Left lung (tissue), 14 donors: ENCODE data around the gene POFUT1. TPM values are rescaled to one million over a fixed set of nuclear protein-coding genes. Genes with fewer than 3 reads are reported as not detected.

ENCODE experiments used
- ATAC-seq: fragments of 200-7000 bp; cut with Tn5 transposase; one replicate; pipeline ENCODE4 v1.9.1; 2020; ENCODE audit warnings: moderate library complexity
- DNase-seq, 4 donors: peaks; one replicate each; pipeline ENCODE4 v3.0.0-alpha.2; 2013 to 2020
- H3K27ac ChIP-seq, 2 donors: fragments of 200-600 bp; sonication (generic) in 1 of 2; one replicate each; pipeline versions ENCODE4 v1.5.0 to v1.8.0; 2020 to 2021
- H3K27me3 ChIP-seq, 2 donors: fragments of 200-600 bp; sonication (generic) in 1 of 2; one replicate each; pipeline versions ENCODE4 v1.5.0 to v1.8.0; 2020 to 2021
- H3K36me3 ChIP-seq, 2 donors: fragments of 200-600 bp; sonication (generic) in 1 of 2; one replicate each; pipeline versions ENCODE4 v1.5.0 to v1.8.0; 2020 to 2021
- H3K4me1 ChIP-seq, 2 donors: fragments of 200-600 bp; one replicate each; pipeline ENCODE4 v1.8.0; 2021
- H3K4me3 ChIP-seq, 2 donors: fragments of 200-600 bp; sonication (generic) in 1 of 2; one replicate each; pipeline versions ENCODE4 v1.5.0 to v1.8.0; 2020 to 2021; ENCODE audit warnings: mild to moderate bottlenecking in 1 of 2
- H3K9me3 ChIP-seq, 2 donors: fragments of 200-600 bp; sonication (generic) in 1 of 2; one replicate each; pipeline versions ENCODE4 v1.5.0 to v1.8.0; 2020 to 2021
- intact Hi-C, 2 donors: fragments of 100-400 bp; cut with DNase I; formaldehyde crosslinking; loops; one replicate each; pipeline versions ENCODE4 v1.11.2 to v1.14.2; 2022
- long read RNA-seq, 12 donors: library from polyadenylated mRNA in 2 of 12; unstranded in 2 of 12; transcript quantifications; one replicate each; pipeline ENCODE4 v2.0.0 and lab custom pipeline, GENCODE V29; 2019 to 2026
- polyA plus RNA-seq, 6 donors: library from polyadenylated mRNA; unstranded; fragments of 120-200 nt; gene quantifications; one replicate each; pipeline ENCODE4 v1.2.1, GENCODE V29; 2013; ENCODE audit not compliant: insufficient read length in 6 of 6
- total RNA-seq, 2 donors: library from RNA; stranded (reverse); fragmentation: NEBNext Ultra II Directional; extraction: Animal tissue kit (Norgen Biotek cat#: 25700); gene quantifications; one replicate each; pipeline ENCODE4 v1.2.1, GENCODE V29; 2021
- TF ChIP-seq, protein P1 (sequence below), 2 donors: fragments of 200-600 bp; sonication (generic) in 1 of 2; IDR thresholded peaks; one replicate each; pipeline versions ENCODE4 v1.5.0 to v1.8.0; 2021; ENCODE audit warnings: antibody characterized with exemption in 2 of 2
- donor health status: DM: no; HTN: yes; CAD: no.
- donor health status: DM: no; HTN: no; CAD: no.

The POFUT1 gene
- 10 to 100 TPM; 29.2 to 36.2 TPM for total RNA-seq
- polyA plus RNA-seq: 10 to 100 TPM; 34.3 to 42.2 (median 37.2) TPM
- long read RNA-seq, donor 1, full-length matches to known transcripts: 12 of 12 reads
- long read RNA-seq, donor 1, partial matches to known transcripts: 0 of 12 reads
- long read RNA-seq, donor 1, other reads (novel, unspliced or antisense): 0 of 12 reads
- long read RNA-seq, donor 2, full-length matches to known transcripts: 7 of 13 reads
- long read RNA-seq, donor 2, partial matches to known transcripts: 6 of 13 reads
- long read RNA-seq, donor 2, other reads (novel, unspliced or antisense): 0 of 13 reads
- long read RNA-seq, donor 3, full-length matches to known transcripts: 16 of 16 reads
- long read RNA-seq, donor 3, partial matches to known transcripts: 0 of 16 reads
- long read RNA-seq, donor 3, other reads (novel, unspliced or antisense): 0 of 16 reads
- long read RNA-seq, donor 4, full-length matches to known transcripts: 3 of 4 reads
- long read RNA-seq, donor 4, partial matches to known transcripts: 0 of 4 reads
- long read RNA-seq, donor 4, other reads (novel, unspliced or antisense): 1 of 4 reads
- long read RNA-seq, donor 5, full-length matches to known transcripts: 4 of 4 reads
- long read RNA-seq, donor 5, partial matches to known transcripts: 0 of 4 reads
- long read RNA-seq, donor 5, other reads (novel, unspliced or antisense): 0 of 4 reads
- long read RNA-seq, donor 6, full-length matches to known transcripts: 6 of 6 reads
- long read RNA-seq, donor 6, partial matches to known transcripts: 0 of 6 reads
- long read RNA-seq, donor 6, other reads (novel, unspliced or antisense): 0 of 6 reads
- long read RNA-seq, donor 7, full-length matches to known transcripts: 1 of 1 reads
- long read RNA-seq, donor 7, partial matches to known transcripts: 0 of 1 reads
- long read RNA-seq, donor 7, other reads (novel, unspliced or antisense): 0 of 1 reads
- long read RNA-seq, donor 8, full-length matches to known transcripts: 13 of 13 reads
- long read RNA-seq, donor 8, partial matches to known transcripts: 0 of 13 reads
- long read RNA-seq, donor 8, other reads (novel, unspliced or antisense): 0 of 13 reads
- long read RNA-seq, donor 9: 0 reads
- long read RNA-seq, donor 10, full-length matches to known transcripts: 8 of 14 reads
- long read RNA-seq, donor 10, partial matches to known transcripts: 0 of 14 reads
- long read RNA-seq, donor 10, other reads (novel, unspliced or antisense): 6 of 14 reads
- long read RNA-seq, donor 11: 0 reads
- long read RNA-seq, donor 12, full-length matches to known transcripts: 6 of 6 reads
- long read RNA-seq, donor 12, partial matches to known transcripts: 0 of 6 reads
- long read RNA-seq, donor 12, other reads (novel, unspliced or antisense): 0 of 6 reads

DNA sequence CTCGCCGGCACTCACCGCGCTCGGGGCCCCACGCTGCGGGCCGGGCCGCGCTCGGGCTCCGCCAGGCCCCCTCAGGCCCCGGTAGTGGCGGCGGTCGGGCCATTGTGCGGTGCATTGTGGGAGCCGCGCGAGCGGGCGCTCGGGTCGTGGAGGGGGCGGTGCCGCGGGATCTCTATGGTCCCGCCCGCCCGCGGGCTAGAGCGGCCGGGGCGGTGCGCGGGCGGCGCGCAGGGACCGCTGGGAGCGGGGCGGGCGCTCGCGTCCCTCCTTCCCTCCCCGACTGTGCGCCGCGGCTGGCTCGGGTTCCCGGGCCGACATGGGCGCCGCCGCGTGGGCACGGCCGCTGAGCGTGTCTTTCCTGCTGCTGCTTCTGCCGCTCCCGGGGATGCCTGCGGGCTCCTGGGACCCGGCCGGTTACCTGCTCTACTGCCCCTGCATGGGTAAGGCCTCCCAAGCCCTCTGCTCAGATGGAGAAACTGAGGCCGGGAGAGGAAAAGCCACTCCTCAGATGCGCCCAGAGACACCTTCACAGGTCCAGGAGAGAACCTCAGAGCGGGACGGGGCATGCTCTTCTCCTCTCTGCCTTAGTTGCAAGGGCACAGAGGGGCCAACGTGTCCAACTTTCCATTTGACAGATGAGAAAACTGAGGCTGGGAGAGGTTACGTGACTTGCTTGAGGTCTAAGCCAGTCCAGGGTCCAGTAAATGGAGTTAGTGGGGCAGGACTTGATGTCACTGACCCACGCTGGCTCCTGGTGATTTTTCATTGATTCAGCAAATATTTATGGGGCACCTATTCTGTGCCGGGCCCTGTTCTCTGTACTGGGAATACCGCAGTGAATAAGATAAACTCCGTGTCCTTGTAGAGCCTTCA, at the start of gene POFUT1, which contains the start of gene PLAGL2:
TSS of gene POFUT1 (plus strand) at position 255 of the 873 bp plus-strand sequence. CDS start at position 317, 62 bp downstream.
TSS of gene PLAGL2 (minus strand) at position 118 of the 873 bp plus-strand sequence. CDS start 5,565 bp downstream, outside the sequence.
- DNase-seq: peak; percentile 84 to 99 (median 92)
- intact Hi-C loops: no loop called here
- H3K4me3 ChIP-seq: peak within 1 kb of the TSS; percentile 93 to 98
- TF ChIP-seq, protein P1, sequence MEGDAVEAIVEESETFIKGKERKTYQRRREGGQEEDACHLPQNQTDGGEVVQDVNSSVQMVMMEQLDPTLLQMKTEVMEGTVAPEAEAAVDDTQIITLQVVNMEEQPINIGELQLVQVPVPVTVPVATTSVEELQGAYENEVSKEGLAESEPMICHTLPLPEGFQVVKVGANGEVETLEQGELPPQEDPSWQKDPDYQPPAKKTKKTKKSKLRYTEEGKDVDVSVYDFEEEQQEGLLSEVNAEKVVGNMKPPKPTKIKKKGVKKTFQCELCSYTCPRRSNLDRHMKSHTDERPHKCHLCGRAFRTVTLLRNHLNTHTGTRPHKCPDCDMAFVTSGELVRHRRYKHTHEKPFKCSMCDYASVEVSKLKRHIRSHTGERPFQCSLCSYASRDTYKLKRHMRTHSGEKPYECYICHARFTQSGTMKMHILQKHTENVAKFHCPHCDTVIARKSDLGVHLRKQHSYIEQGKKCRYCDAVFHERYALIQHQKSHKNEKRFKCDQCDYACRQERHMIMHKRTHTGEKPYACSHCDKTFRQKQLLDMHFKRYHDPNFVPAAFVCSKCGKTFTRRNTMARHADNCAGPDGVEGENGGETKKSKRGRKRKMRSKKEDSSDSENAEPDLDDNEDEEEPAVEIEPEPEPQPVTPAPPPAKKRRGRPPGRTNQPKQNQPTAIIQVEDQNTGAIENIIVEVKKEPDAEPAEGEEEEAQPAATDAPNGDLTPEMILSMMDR (IDR thresholded peaks at IDR 0.05): no peak
- H3K9me3 ChIP-seq: no peaks in the 10 kb centered on the region
- H3K4me1 ChIP-seq: peaks cover 45 to 69% of the 10 kb centered on the region in 2 donors
- ATAC-seq: peak; percentile 92
- H3K27me3 ChIP-seq: no peaks in the 10 kb centered on the region
- H3K27ac ChIP-seq: peak within 1 kb of the TSS; percentile 90 to 93
- peaks cover 0 to 32% of the 10 kb centered on the region in 2 donors for H3K36me3 ChIP-seq

DNA sequence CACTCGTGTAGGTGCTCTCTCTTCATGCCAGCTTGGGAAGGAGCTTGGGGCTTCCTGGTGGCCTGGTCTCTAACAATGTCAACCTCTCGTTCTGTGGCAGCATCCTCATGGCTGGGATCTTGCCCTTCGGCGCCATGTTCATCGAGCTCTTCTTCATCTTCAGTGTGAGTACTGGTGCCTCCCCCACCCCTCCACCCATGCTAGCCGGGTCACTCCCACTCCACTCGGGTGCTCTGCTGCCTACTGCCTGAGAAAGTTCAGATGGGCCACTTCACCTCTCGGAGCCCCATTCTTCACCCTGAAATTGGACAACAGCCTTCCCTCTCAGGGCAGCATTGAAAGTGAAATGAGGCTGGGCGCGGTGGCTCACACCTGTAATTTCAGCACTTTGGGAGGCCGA, 49.3 kb upstream of the POFUT1 start:
- DNase-seq (no peak), ATAC-seq (no peak)
- H3K4me1 ChIP-seq: peaks cover 6 to 34% of the 10 kb centered on the region in 2 donors
- H3K9me3 ChIP-seq: no peaks in the 10 kb centered on the region
- H3K36me3 ChIP-seq: peaks cover 0 to 78% of the 10 kb centered on the region in 2 donors
- intact Hi-C loops: no loop called here
- H3K27me3 ChIP-seq: no peaks in the 10 kb centered on the region
- H3K27ac ChIP-seq: no peak overlapping the region
- no peak overlapping the region for H3K4me3 ChIP-seq
- TF ChIP-seq, protein P1 (IDR thresholded peaks at IDR 0.05): no peak

DNA sequence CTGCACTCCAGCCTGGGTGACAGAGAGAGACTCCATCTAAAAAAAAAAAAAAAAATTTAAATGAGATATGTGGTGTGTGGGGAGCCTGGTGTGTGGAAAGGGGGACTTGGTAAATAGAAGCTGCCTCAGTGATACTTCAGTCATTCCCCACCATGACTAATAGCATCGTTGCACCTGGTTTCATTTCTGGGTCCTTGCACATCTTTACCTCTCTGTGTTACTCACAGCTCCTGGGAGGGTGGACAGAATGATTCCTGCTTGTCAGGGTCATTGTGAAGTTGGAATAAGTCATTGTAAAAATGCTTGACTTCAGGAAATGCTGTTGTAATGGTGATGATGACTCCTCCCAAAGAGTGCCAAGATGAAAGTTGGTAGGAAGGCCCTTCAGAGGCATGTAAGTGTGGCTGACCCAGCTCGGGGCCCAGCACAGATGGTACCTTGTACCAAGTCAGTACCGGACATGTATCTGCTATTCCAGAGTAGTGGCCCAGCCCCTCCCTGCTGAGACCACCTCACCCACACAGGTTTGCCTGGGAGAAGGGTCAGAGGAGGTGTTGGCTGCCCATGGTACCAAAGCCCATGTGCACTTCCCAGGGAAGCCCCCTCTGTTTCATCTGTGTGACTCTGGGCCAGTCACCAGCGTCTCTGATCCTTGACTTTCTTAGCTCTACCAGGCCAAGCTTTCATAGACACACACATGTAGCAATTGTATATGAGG, 48.6 kb upstream of the POFUT1 start:
- H3K27ac ChIP-seq: no peak overlapping the region
- no peak for DNase-seq
- intact Hi-C loops: no loop called here
- H3K9me3 ChIP-seq: no peaks in the 10 kb centered on the region
- TF ChIP-seq, protein P1 (IDR thresholded peaks at IDR 0.05): no peak
- H3K36me3 ChIP-seq: peaks cover 0 to 78% of the 10 kb centered on the region in 2 donors
- ATAC-seq: no peak
- no peak overlapping the region for H3K4me3 ChIP-seq
- no peaks in the 10 kb centered on the region for H3K27me3 ChIP-seq
- H3K4me1 ChIP-seq: peaks cover 6 to 30% of the 10 kb centered on the region in 2 donors

DNA sequence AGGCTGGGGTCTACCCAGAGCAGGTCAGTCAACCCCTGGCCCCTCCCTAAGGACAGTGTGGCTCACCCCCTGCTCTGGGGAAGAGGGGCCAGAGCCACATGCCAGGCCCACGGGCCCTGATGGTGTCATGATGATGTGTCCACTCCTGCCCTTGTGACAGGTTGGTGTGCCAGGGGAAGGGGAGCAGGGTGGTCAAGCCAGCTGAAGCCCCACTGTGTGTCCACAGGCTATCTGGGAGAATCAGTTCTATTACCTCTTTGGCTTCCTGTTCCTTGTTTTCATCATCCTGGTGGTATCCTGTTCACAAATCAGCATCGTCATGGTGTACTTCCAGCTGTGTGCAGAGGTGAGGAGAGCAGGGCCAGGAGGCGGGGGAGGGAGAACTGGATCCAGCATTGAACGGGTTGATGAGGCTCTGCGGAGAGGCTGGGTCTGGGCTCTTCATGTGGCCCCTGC, 47.9 kb upstream of the POFUT1 start:
- H3K27ac ChIP-seq: no peak overlapping the region
- ATAC-seq: no peak
- peaks cover 0 to 82% of the 10 kb centered on the region in 2 donors for H3K36me3 ChIP-seq
- DNase-seq: no peak
- H3K27me3 ChIP-seq: no peaks in the 10 kb centered on the region
- no peaks in the 10 kb centered on the region for H3K9me3 ChIP-seq
- H3K4me3 ChIP-seq: no peak overlapping the region
- intact Hi-C loops: no loop called here
- TF ChIP-seq, protein P1 (IDR thresholded peaks at IDR 0.05): no peak
- peaks cover 3 to 23% of the 10 kb centered on the region in 2 donors for H3K4me1 ChIP-seq
